ENCODE results near the gene RNF103. TPM values are rescaled to one million over a fixed set of nuclear protein-coding genes. Genes with fewer than 3 reads are reported as not detected.
"Not testable (repeated sequence)": the region's sequence is repeated elsewhere in the genome, so short reads cannot be mapped to it uniquely, and the experiment has no call there.

The RNF103 gene
- 10 to 100 TPM; 36.9 to 60.4 (median 46.4) TPM for total RNA-seq

GRCh38 chr2:86623494-86624266 lies at the start of gene RNF103:
TSS of gene RNF103 (minus strand) at chr2:86623865. CDS start at chr2:86622886, 979 bp downstream.
- Histone ChIP-seq H3K27me3 (no peaks in the 10 kb centered on the region), H3K27ac (replicated peaks in 1 of 4) (peak within 1 kb of the TSS; percentile 93 to 99 (median 96)), H3K36me3 (peaks cover 0 to 13% (median 9%) of the 10 kb centered on the region in 4 donors), H3K4me1 (peaks cover 20 to 33% (median 30%) of the 10 kb centered on the region in 4 donors), H3K4me3 (peak within 1 kb of the TSS; percentile 68 to 89 (median 72)), H3K9me3 (no peaks in the 10 kb centered on the region)
- 0% methylated on average over 17 of the region's 77 CpGs for WGBS
- peak; percentile 99 for DNase-seq (ENCODE audit: extremely low spot score)
- TF ChIP-seq POLR2AphosphoS5 (IDR thresholded peaks at IDR 0.05) = peak; percentile 99
- TF ChIP-seq CTCF (IDR thresholded peaks at IDR 0.05) = no peak
- TF ChIP-seq EP300 (IDR thresholded peaks at IDR 0.05) = no peak
- peak; percentile 89 for TF ChIP-seq POLR2A (IDR thresholded peaks at IDR 0.05; ENCODE audit: low read depth)
- intact Hi-C loops (cut with DNase I) = loop anchor here (2.0 to 5.0 kb wide), 3 partner anchors 61 to 426 kb away; partner anchors contain the start of genes CHMP3, IMMT, KDM3A and MRPL35

- 77% methylated on average over 1 of the region's 1 CpG for WGBS
Observed at GRCh38 chr2:86673011-86673410, 49.3 kb upstream of the RNF103 start.

GRCh38 chr2:86672027-86672545 lies 48.4 kb upstream of the RNF103 start:
- Histone ChIP-seq H3K36me3 (no peaks in the 10 kb centered on the region), H3K27me3 (no peaks in the 10 kb centered on the region), H3K27ac (replicated peaks in 1 of 4) (no peak overlapping the region), H3K4me1 (peaks cover 10 to 21% (median 16%) of the 10 kb centered on the region in 4 donors), H3K4me3 (no peak overlapping the region), H3K9me3 (no peaks in the 10 kb centered on the region)
- intact Hi-C loops (cut with DNase I) = no loop called here
- TF ChIP-seq CTCF (IDR thresholded peaks at IDR 0.05) (no peak), POLR2A (IDR thresholded peaks at IDR 0.05; ENCODE audit: low read depth) (no peak), EP300 (IDR thresholded peaks at IDR 0.05) (no peak), POLR2AphosphoS5 (IDR thresholded peaks at IDR 0.05) (no peak)
- 90% methylated on average over 3 of the region's 3 CpGs for WGBS
- DNase-seq (ENCODE audit: extremely low spot score) = no peak

More at GRCh38 chr2:86673011-86673410, 49.3 kb upstream of the RNF103 start:
- H3K4me3 ChIP-seq = no peak overlapping the region
- H3K27me3 ChIP-seq = no peaks in the 10 kb centered on the region
- H3K4me1 ChIP-seq = peaks cover 10 to 21% (median 16%) of the 10 kb centered on the region in 4 donors
- no peaks in the 10 kb centered on the region for H3K9me3 ChIP-seq
- H3K27ac ChIP-seq (replicated peaks in 1 of 4) = no peak overlapping the region
- intact Hi-C loops (cut with DNase I) = no loop called here
- H3K36me3 ChIP-seq = no peaks in the 10 kb centered on the region
- no peak for DNase-seq (ENCODE audit: extremely low spot score)
- TF ChIP-seq CTCF (IDR thresholded peaks at IDR 0.05) (no peak), EP300 (IDR thresholded peaks at IDR 0.05) (no peak), POLR2AphosphoS5 (IDR thresholded peaks at IDR 0.05) (no peak), POLR2A (IDR thresholded peaks at IDR 0.05; ENCODE audit: low read depth) (no peak)

- no peaks in the 10 kb centered on the region for H3K9me3 ChIP-seq
- intact Hi-C loops (cut with DNase I) = no loop called here
- no peak for TF ChIP-seq EP300 (IDR thresholded peaks at IDR 0.05)
- no peak for TF ChIP-seq POLR2A (IDR thresholded peaks at IDR 0.05; ENCODE audit: low read depth)
- no peak for TF ChIP-seq CTCF (IDR thresholded peaks at IDR 0.05)
- TF ChIP-seq POLR2AphosphoS5 (IDR thresholded peaks at IDR 0.05) = no peak
- H3K4me3 ChIP-seq = no peak overlapping the region
- H3K4me1 ChIP-seq = peaks cover 10 to 21% (median 16%) of the 10 kb centered on the region in 4 donors
- H3K27ac ChIP-seq (replicated peaks in 1 of 4) = no peak overlapping the region
- no peaks in the 10 kb centered on the region for H3K27me3 ChIP-seq
- 64% methylated on average over 5 of the region's 5 CpGs for WGBS
- DNase-seq (ENCODE audit: extremely low spot score) = no peak
- H3K36me3 ChIP-seq = no peaks in the 10 kb centered on the region
Observed at GRCh38 chr2:86671337-86671981, 47.8 kb upstream of the RNF103 start.

GRCh38 chr2:86669323-86669722 lies 45.7 kb upstream of the RNF103 start:
- DNase-seq (ENCODE audit: extremely low spot score); H3K4me3 ChIP-seq; H3K36me3 ChIP-seq; H3K9me3 ChIP-seq; H3K27ac ChIP-seq (replicated peaks in 1 of 4); H3K27me3 ChIP-seq; intact Hi-C loops (cut with DNase I): not testable (repeated sequence)
- peaks cover 6 to 10% (median 8%) of the 10 kb centered on the region in 4 donors for H3K4me1 ChIP-seq
- WGBS = 80% methylated on average over 5 of the region's 5 CpGs

All from esophagus muscularis mucosa (tissue), 4 donors.